Esophagus muscularis mucosa (tissue), 4 donors: Measurements from ENCODE around the gene TENM3. TPM values are rescaled to one million over a fixed set of nuclear protein-coding genes. Genes with fewer than 3 reads are reported as not detected.

Source experiments
- DNase-seq: peaks from one replicate; pipeline ENCODE4 v3.0.0-alpha.2; 2017; ENCODE audit errors: extremely low spot score
- H3K27ac ChIP-seq, 4 donors: fragments of 200-600 bp; sonication (generic); replicated peaks in 1 of 4; 1 replicate in 3 of 4; 2 replicates in 1 of 4; pipeline ENCODE4 v1.5.1; 2016 to 2019; ENCODE audit warnings: mild to moderate bottlenecking in 1 of 4
- H3K27me3 ChIP-seq, 4 donors: fragments of 200-600 bp; sonication (generic); one replicate each; pipeline versions ENCODE4 v1.5.1 to v1.6.0; 2016 to 2019
- H3K36me3 ChIP-seq, 4 donors: fragments of 200-600 bp; sonication (generic); one replicate each; pipeline ENCODE4 v1.5.1; 2016 to 2019
- H3K4me1 ChIP-seq, 4 donors: fragments of 200-600 bp; sonication (generic); one replicate each; pipeline ENCODE4 v1.5.1; 2016 to 2019
- H3K4me3 ChIP-seq, 4 donors: fragments of 200-600 bp; sonication (generic); 1 replicate in 2 of 4; 2 replicates in 2 of 4; pipeline ENCODE4 v1.5.1; 2016 to 2019; ENCODE audit warnings: mild to moderate bottlenecking in 4 of 4, moderate library complexity in 1 of 4
- H3K9me3 ChIP-seq, 4 donors: fragments of 200-600 bp; sonication (generic); 1 replicate in 3 of 4; 2 replicates in 1 of 4; pipeline ENCODE4 v1.5.1; 2016 to 2019
- CTCF ChIP-seq, 3 experiments: fragments of 200-600 bp in 2 of 3; fragments of 450-650 bp in 1 of 3; sonication (generic) in 2 of 3; IDR thresholded peaks; one replicate each; pipeline ENCODE4 v1.5.1; 2017 to 2019; ENCODE audit warnings: antibody characterized with exemption in 3 of 3, mild to moderate bottlenecking in 2 of 3, moderate library complexity in 1 of 3
- EP300 ChIP-seq: sonication (generic); formaldehyde crosslinking; IDR thresholded peaks from one replicate; pipeline ENCODE4 v1.6.1; 2017; ENCODE audit warnings: antibody characterized with exemption
- POLR2A ChIP-seq: fragments of 450-650 bp; IDR thresholded peaks from one replicate; pipeline ENCODE4 v1.6.1; 2017; ENCODE audit warnings: antibody characterized with exemption, moderate library complexity, mild to moderate bottlenecking, low read depth
- POLR2AphosphoS5 ChIP-seq, 2 donors: sonication (generic); formaldehyde crosslinking; IDR thresholded peaks; one replicate each; pipeline ENCODE4 v1.6.1; 2017; ENCODE audit warnings: antibody characterized with exemption in 2 of 2
- WGBS: methylation state at CpG from one replicate; pipeline ENCODE4 v1.1.5; 2018; 5-methylcytosine and 5-hydroxymethylcytosine counted together
- intact Hi-C: fragments of 100-400 bp; cut with DNase I; formaldehyde crosslinking; loops from one replicate; pipeline ENCODE4 v1.15.1; 2023
- total RNA-seq, 4 donors: library from RNA; depleted of rRNA; stranded (reverse); fragments of >200 nt; gene quantifications; one replicate each; pipeline versions ENCODE4 v1.1.0 to v1.2.1, GENCODE V29; 2016

Gene TENM3
- total RNA-seq, 4 donors from 2014 or later, result 16.2 to 30.5 (median 28.3) TPM

DNA sequence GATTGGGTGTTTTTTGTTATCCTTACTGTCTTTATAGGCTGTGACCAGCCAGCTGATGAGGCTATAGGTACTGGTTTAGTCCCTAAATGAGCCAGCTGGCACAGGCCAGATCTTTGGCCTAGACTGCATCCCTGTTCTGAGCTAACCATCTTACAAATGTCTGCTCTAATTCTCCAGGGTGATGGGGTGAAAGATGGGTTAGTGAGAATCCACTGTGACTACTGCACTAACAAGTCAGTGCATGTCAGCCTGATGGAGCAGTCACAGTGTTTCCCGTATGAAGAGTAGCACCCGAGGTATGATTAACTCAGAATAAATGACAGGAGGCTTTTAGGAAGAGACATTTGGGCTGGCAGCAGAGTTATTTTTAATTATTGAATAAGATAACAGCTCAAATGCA lies 493.0 kb downstream of the TENM3 start:
- WGBS, result 66% methylated on average over 2 of the region's 2 CpGs
- peak; percentile 78 for DNase-seq
- Histone ChIP-seq H3K27me3 (no peaks in the 10 kb centered on the region), H3K9me3 (no peaks in the 10 kb centered on the region), H3K27ac (no peak overlapping the region), H3K36me3 (peaks cover 0 to under 1% (median 0%) of the 10 kb centered on the region in 4 donors), H3K4me3 (no peak overlapping the region), H3K4me1 (peaks cover 0 to 9% (median 0%) of the 10 kb centered on the region in 4 donors)
- no peak for TF ChIP-seq CTCF (IDR thresholded peaks at IDR 0.05)
- TF ChIP-seq POLR2AphosphoS5 (IDR thresholded peaks at IDR 0.05), result no peak
- TF ChIP-seq POLR2A, result no peak
- TF ChIP-seq EP300, result no peak
- intact Hi-C loops, result no loop called here

DNA sequence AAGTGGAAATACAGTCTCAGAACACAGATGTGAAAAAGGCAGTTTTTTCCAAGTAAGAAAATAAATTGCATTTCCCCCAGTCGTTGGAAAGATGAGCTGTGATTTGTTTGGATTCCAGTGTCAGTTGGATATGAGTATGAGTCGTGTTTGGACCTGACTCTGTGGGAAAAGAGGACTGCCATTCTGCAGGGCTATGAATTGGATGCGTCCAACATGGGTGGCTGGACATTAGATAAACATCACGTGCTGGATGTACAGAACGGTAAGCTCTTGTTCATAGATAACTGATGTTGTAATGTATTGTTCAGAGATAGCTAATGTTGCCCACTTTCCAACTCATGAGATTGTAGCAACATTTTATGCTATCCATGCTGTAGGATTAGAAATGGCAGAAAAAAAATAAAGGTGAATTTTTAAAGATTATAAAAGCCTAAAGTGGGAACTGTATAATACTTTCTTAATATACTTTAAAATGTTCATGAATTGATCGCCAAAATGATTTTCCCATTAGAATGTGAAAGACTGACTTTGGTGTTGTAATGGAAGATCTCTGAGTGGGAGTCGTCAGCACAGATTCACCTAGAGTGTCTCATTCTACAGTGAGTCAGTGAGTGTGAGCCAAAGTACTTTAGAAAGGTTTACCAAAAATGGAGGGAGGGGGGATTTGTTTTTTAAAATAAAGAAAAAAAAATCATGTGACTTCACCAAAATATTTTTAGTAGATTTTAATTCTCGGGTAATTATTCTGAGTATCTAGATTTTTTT lies 495.3 kb downstream of the TENM3 start:
- Histone ChIP-seq H3K27ac (no peak overlapping the region), H3K36me3 (no peaks in the 10 kb centered on the region)

DNA sequence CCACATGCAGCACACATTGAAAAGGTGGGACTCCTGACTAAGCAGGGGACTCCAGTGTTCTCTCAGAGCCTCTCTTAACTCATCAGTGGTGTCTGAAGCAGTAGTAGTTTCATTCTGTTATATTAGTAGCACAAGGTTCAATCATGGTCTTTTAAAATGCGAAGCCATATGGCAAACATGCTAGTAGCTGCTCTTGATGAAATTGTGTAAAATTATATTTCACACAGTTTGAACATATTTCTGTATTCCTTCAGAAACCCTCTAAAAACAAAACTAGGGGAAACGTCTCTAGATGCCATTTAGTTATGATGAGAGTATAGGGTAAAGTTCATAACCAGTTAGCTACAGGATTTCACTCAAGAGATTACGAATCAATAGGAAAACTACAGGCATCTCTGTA lies 497.1 kb downstream of the TENM3 start:
- Histone ChIP-seq H3K4me1 (peaks cover 0 to 9% (median 0%) of the 10 kb centered on the region in 4 donors), H3K4me3 (no peak overlapping the region), H3K9me3 (no peaks in the 10 kb centered on the region), H3K27ac (no peak overlapping the region), H3K27me3 (no peaks in the 10 kb centered on the region), H3K36me3 (no peaks in the 10 kb centered on the region)
- TF ChIP-seq POLR2A, result no peak
- no peak for TF ChIP-seq CTCF (IDR thresholded peaks at IDR 0.05)
- TF ChIP-seq POLR2AphosphoS5 (IDR thresholded peaks at IDR 0.05), result no peak
- no peak for TF ChIP-seq EP300
- 96% methylated on average over 3 of the region's 3 CpGs for WGBS
- intact Hi-C loops, result no loop called here
- no peak for DNase-seq

More for the DNA sequence above, 495.3 kb downstream of the TENM3 start:
- Histone ChIP-seq H3K9me3 (no peaks in the 10 kb centered on the region), H3K4me1 (peaks cover 0 to 9% (median 0%) of the 10 kb centered on the region in 4 donors), H3K27me3 (no peaks in the 10 kb centered on the region), H3K4me3 (no peak overlapping the region)
- intact Hi-C loops, result no loop called here
- no peak for TF ChIP-seq POLR2AphosphoS5 (IDR thresholded peaks at IDR 0.05)
- no peak for TF ChIP-seq CTCF (IDR thresholded peaks at IDR 0.05)
- TF ChIP-seq EP300, result no peak
- no peak for TF ChIP-seq POLR2A
- 56% methylated on average over 8 of the region's 8 CpGs for WGBS
- DNase-seq, result no peak

GRCh38 chr4:182741054-182741453 lies 497.9 kb downstream of the TENM3 start:
- peaks cover 0 to under 1% (median 0%) of the 10 kb centered on the region in 4 donors for H3K9me3 ChIP-seq
- no peak overlapping the region for H3K4me3 ChIP-seq
- H3K27me3 ChIP-seq, result no peaks in the 10 kb centered on the region
- intact Hi-C loops, result no loop called here
- DNase-seq, result no peak
- no peak overlapping the region for H3K27ac ChIP-seq
- no peak for TF ChIP-seq EP300
- TF ChIP-seq CTCF (IDR thresholded peaks at IDR 0.05), result no peak
- TF ChIP-seq POLR2A, result no peak
- TF ChIP-seq POLR2AphosphoS5 (IDR thresholded peaks at IDR 0.05), result no peak
- 95% methylated on average over 6 of the region's 6 CpGs for WGBS
- H3K4me1 ChIP-seq, result peaks cover 0 to 9% (median 0%) of the 10 kb centered on the region in 4 donors
- no peaks in the 10 kb centered on the region for H3K36me3 ChIP-seq
